HG02642 (cell line): ENCODE data around the gene ATP6V1G1.

ENCODE experiments used
- ATAC-seq: cut with Tn5 transposase; IDR thresholded peaks from one replicate; pipeline ENCODE4 v1.9.1; 2021; ENCODE audit warnings: mild to moderate bottlenecking; ENCODE audit not compliant: unreplicated experiment, poor library complexity

The ATP6V1G1 gene

GRCh38 chr9:114643001-114643400, 55.4 kb downstream of the ATP6V1G1 start:
- ATAC-seq: no peak

- ATAC-seq: no peak
Observed at GRCh38 chr9:114643896-114644295, 56.3 kb downstream of the ATP6V1G1 start.
